Ishikawa (cell line): ENCODE data around the gene GTSE1.

Source experiments
- CEBPB ChIP-seq: IDR thresholded peaks from 2 replicates; pipeline ENCODE4 v1.6.1; 2012
- CREB1 ChIP-seq: IDR thresholded peaks from 2 replicates; pipeline ENCODE4 v1.6.1; 2012; ENCODE audit warnings: low read depth
- EP300 ChIP-seq: IDR thresholded peaks from 2 replicates; pipeline ENCODE4 v1.6.1; 2012; ENCODE audit warnings: borderline replicate concordance
- TAF1 ChIP-seq: IDR thresholded peaks from 2 replicates; pipeline ENCODE4 v1.6.1; 2012; ENCODE audit warnings: low read depth, mild to moderate bottlenecking
- YY1 ChIP-seq: IDR thresholded peaks from 2 replicates; pipeline ENCODE4 v1.6.1; 2012; ENCODE audit warnings: low read depth
- TF ChIP-seq, protein P1 (sequence below): IDR thresholded peaks from 2 replicates; pipeline ENCODE4 v1.6.1; 2012; ENCODE audit warnings: low read depth, mild to moderate bottlenecking
- TF ChIP-seq, protein P2 (sequence below): IDR thresholded peaks from 2 replicates; pipeline ENCODE4 v1.6.1; 2012

DNA sequence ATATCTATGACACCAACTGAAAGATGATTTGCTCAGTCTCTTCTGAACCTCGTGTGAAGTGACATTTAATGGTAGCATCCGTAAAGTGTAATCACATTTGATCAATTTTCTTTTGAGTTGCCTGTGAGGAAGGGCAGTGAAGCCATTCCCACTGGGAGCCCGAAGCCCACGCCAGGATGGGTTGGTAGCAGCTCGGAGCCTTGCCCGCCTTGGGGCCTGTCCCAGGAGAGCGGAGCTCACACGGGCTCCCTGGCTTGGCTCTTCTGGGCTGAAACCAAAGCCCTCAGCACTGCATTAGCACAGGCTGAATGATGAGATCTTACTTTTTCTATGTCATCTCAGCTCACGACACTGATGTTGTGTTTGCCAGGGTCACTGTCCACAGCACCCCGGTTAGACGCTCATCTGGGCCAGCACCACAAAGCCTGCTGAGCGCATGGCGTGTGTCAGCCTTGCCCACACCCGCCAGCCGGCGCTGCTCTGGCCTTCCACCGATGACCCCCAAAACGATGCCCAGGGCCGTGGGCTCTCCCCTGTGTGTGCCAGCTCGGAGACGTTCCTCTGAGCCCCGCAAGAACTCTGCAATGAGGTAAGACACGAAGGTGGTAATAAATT is 29.5 kb downstream of the GTSE1 start:
- TF ChIP-seq, protein P1, sequence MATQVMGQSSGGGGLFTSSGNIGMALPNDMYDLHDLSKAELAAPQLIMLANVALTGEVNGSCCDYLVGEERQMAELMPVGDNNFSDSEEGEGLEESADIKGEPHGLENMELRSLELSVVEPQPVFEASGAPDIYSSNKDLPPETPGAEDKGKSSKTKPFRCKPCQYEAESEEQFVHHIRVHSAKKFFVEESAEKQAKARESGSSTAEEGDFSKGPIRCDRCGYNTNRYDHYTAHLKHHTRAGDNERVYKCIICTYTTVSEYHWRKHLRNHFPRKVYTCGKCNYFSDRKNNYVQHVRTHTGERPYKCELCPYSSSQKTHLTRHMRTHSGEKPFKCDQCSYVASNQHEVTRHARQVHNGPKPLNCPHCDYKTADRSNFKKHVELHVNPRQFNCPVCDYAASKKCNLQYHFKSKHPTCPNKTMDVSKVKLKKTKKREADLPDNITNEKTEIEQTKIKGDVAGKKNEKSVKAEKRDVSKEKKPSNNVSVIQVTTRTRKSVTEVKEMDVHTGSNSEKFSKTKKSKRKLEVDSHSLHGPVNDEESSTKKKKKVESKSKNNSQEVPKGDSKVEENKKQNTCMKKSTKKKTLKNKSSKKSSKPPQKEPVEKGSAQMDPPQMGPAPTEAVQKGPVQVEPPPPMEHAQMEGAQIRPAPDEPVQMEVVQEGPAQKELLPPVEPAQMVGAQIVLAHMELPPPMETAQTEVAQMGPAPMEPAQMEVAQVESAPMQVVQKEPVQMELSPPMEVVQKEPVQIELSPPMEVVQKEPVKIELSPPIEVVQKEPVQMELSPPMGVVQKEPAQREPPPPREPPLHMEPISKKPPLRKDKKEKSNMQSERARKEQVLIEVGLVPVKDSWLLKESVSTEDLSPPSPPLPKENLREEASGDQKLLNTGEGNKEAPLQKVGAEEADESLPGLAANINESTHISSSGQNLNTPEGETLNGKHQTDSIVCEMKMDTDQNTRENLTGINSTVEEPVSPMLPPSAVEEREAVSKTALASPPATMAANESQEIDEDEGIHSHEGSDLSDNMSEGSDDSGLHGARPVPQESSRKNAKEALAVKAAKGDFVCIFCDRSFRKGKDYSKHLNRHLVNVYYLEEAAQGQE = no peak
- TF ChIP-seq CEBPB = no peak
- TF ChIP-seq CREB1 = no peak
- no peak for TF ChIP-seq TAF1
- TF ChIP-seq, protein P2, sequence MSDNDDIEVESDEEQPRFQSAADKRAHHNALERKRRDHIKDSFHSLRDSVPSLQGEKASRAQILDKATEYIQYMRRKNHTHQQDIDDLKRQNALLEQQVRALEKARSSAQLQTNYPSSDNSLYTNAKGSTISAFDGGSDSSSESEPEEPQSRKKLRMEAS = no peak
- TF ChIP-seq YY1 = no peak
- TF ChIP-seq EP300 = no peak
